Measurements from ENCODE around the gene RAB4A.

- TF ChIP-seq, protein P1, sequence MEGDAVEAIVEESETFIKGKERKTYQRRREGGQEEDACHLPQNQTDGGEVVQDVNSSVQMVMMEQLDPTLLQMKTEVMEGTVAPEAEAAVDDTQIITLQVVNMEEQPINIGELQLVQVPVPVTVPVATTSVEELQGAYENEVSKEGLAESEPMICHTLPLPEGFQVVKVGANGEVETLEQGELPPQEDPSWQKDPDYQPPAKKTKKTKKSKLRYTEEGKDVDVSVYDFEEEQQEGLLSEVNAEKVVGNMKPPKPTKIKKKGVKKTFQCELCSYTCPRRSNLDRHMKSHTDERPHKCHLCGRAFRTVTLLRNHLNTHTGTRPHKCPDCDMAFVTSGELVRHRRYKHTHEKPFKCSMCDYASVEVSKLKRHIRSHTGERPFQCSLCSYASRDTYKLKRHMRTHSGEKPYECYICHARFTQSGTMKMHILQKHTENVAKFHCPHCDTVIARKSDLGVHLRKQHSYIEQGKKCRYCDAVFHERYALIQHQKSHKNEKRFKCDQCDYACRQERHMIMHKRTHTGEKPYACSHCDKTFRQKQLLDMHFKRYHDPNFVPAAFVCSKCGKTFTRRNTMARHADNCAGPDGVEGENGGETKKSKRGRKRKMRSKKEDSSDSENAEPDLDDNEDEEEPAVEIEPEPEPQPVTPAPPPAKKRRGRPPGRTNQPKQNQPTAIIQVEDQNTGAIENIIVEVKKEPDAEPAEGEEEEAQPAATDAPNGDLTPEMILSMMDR (IDR thresholded peaks at IDR 0.05): no peak
- TF ChIP-seq POLR2A (IDR thresholded peaks at IDR 0.05): no peak
- TF ChIP-seq POLR2AphosphoS5 (IDR thresholded peaks at IDR 0.05): no peak
- no peak for TF ChIP-seq EP300 (IDR thresholded peaks at IDR 0.05)
Observed at GRCh38 chr1:229241390-229241789, 29.5 kb upstream of the RAB4A start.

Data from upper lobe of left lung (tissue), 4 donors.